OCI-LY3 (cell line): ENCODE data around the gene GK.

Experiments
- EZH2phosphoT487 ChIP-seq: fragments of 200-600 bp; shearing (Covaris generic); IDR thresholded peaks from 2 replicates; pipeline ENCODE4 v1.6.1; 2018; ENCODE audit warnings: antibody characterized with exemption, mixed run types, low read depth
- TF ChIP-seq, protein P1 (sequence below): fragments of 200-600, 300-600 bp; sonication (generic); IDR thresholded peaks from 2 replicates; pipeline ENCODE4 v1.5.1; 2014; ENCODE audit warnings: antibody characterized with exemption, low read length, low read depth

DNA sequence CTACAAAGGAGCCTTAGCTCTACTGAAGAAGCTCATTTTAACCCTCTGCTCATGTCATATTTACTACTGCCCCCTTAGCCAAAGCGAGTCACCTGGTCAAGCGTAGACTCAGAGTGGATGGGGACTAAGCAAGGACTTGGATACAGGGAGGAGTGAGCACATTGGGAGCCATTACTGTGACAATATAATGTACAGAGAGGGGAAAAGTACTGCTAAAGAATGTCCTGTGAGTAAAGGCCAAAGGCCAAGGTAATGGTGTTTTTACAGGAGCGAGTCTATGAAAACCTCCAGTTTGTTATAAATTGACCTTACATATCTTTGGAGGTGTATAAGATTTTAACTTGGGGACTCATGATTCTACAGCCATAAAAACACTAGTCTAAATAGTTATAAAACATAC, 10.6 kb upstream of the GK start:
- TF ChIP-seq, protein P1, sequence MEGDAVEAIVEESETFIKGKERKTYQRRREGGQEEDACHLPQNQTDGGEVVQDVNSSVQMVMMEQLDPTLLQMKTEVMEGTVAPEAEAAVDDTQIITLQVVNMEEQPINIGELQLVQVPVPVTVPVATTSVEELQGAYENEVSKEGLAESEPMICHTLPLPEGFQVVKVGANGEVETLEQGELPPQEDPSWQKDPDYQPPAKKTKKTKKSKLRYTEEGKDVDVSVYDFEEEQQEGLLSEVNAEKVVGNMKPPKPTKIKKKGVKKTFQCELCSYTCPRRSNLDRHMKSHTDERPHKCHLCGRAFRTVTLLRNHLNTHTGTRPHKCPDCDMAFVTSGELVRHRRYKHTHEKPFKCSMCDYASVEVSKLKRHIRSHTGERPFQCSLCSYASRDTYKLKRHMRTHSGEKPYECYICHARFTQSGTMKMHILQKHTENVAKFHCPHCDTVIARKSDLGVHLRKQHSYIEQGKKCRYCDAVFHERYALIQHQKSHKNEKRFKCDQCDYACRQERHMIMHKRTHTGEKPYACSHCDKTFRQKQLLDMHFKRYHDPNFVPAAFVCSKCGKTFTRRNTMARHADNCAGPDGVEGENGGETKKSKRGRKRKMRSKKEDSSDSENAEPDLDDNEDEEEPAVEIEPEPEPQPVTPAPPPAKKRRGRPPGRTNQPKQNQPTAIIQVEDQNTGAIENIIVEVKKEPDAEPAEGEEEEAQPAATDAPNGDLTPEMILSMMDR: no peak
- no peak for TF ChIP-seq EZH2phosphoT487
